Measurements from ENCODE around the gene ZC3H18. TPM values are rescaled to one million over a fixed set of nuclear protein-coding genes. Genes with fewer than 3 reads are reported as not detected.
A peak's percentile ranks its signal among the peaks of the same experiment; 100 is the strongest.

The ZC3H18 gene
- total RNA-seq, 1 donor from 2014 or later: 21.3 TPM

DNA sequence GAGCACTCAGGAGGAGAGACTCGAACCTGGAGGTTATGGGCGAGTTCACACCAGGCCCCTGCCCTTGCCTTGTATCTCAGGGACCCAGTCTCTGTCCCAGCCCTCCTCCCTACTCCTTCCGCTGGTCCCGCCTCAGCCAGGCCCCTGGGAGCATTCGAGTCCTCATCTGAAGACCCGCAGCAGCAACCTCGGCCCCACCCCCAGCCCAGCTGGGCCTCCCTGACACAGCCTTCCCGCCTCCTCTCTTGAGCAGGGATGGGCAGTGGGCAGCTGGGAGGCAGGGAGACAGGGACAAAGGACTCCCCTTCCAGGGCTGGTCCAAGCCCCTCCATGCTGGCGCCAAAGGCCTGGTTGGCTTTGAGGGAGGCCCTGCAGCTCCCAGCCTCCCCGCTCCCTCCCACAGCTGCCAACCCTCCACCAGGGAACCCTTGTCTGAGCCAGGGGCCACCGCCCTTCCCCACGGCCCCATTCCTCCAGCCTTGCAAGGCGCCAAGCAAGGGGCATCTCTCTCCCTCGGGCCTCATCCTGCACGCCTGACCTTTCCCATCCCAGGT lies 15.4 kb upstream of the ZC3H18 start:
- peaks cover 84% of the 10 kb centered on the region for H3K27me3 ChIP-seq (ENCODE audit: low read depth)
- no peak overlapping the region for H3K27ac ChIP-seq (replicated peaks)
- no peak for DNase-seq
- H3K4me1 ChIP-seq: peaks cover 20% of the 10 kb centered on the region
- H3K9me3 ChIP-seq (replicated peaks): no peaks in the 10 kb centered on the region
- H3K36me3 ChIP-seq: no peaks in the 10 kb centered on the region
- intact Hi-C loops (cut with micrococcal nuclease): no loop called here
- TF ChIP-seq, protein P1, sequence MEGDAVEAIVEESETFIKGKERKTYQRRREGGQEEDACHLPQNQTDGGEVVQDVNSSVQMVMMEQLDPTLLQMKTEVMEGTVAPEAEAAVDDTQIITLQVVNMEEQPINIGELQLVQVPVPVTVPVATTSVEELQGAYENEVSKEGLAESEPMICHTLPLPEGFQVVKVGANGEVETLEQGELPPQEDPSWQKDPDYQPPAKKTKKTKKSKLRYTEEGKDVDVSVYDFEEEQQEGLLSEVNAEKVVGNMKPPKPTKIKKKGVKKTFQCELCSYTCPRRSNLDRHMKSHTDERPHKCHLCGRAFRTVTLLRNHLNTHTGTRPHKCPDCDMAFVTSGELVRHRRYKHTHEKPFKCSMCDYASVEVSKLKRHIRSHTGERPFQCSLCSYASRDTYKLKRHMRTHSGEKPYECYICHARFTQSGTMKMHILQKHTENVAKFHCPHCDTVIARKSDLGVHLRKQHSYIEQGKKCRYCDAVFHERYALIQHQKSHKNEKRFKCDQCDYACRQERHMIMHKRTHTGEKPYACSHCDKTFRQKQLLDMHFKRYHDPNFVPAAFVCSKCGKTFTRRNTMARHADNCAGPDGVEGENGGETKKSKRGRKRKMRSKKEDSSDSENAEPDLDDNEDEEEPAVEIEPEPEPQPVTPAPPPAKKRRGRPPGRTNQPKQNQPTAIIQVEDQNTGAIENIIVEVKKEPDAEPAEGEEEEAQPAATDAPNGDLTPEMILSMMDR (IDR thresholded peaks at IDR 0.05; ENCODE audit: borderline replicate concordance): no peak
- no peak overlapping the region for H3K4me3 ChIP-seq

DNA sequence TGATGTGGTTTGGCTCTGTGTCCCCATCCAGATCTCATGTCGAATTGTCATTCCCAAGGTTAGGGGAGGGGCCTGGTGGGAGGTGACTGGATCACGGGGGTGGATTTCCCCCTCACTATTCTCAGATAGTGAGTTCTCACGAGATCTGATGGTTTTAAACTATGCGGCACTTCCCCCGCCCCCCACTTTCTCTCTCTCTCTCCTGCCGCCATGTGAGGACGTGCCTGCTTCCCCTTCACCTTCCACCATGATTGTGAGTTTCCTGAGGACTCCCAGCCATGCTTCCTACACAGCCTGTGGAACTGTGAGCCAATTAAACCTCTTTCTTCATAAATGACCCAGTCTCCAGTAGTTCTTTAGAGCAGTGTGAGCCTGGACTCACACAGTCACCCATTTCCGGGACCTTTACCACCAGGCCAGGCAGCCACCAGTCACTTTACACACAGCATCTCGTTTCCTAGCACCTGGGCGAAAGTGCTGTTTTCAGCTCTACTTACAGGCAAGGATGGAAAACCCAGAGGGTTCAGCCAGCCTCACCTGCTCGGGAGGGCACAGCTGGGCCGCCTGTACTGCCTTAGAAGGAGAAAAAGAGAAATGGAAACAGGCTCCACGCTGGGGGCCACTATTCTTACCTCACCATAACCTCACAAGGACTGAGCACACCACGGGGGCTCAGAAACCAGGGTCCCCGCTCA lies 13.8 kb upstream of the ZC3H18 start:
- H3K4me1 ChIP-seq: peaks cover 7% of the 10 kb centered on the region
- peaks cover 71% of the 10 kb centered on the region for H3K27me3 ChIP-seq (ENCODE audit: low read depth)
- no peak overlapping the region for H3K27ac ChIP-seq (replicated peaks)
- H3K9me3 ChIP-seq (replicated peaks): no peaks in the 10 kb centered on the region
- no peak overlapping the region for H3K4me3 ChIP-seq
- intact Hi-C loops (cut with micrococcal nuclease): no loop called here
- TF ChIP-seq, protein P1 (IDR thresholded peaks at IDR 0.05; ENCODE audit: borderline replicate concordance): no peak
- H3K36me3 ChIP-seq: no peaks in the 10 kb centered on the region
- DNase-seq: no peak

DNA sequence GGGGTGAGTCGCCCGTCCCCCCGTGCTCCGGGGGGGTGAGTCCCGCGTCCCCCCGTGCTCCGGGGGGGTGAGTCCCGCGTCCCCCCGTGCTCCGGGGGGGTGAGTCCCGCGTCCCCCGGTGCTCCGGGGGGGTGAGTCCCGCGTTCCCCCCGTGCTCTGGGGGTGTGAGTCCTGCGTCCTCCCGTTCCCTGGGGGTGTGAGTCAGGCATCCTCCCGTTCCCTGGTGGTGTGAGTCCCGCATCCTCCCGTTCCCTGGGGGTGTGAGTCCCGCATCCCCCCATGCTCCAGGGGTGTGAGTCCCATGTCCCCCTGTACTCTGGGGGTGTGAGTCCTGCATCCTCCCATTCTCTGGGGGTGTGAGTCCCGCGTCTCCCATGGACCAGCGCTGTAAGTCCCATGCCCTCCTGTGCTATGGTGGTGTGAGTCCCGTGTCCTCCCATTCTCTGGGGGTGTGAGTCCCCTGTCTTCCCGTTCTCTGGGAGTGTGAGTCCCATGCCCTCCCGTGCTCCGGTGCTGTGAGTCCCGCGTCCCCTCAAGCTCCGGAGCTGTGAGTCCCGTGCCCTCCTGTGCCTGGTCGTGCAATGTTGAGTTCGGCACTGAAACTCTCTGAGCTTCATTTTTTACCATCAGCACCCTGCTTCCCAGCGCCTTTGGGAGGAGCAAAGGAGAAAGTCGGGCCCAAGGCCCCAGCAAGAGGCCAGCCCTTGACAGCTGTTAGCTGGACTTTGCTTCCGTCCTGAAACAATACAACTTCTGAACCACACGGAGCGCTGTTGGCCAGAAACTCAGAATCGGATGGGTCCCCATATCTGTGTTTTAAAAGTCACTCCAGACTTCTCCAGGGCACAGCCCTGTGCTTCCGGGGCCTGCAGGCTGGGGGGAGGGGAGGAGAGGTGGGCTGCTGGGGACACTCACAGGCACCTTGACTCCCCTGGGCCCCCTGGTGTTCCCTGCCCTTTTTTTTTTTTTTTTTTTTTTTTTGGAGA lies 11.5 kb upstream of the ZC3H18 start:
- Histone ChIP-seq H3K27me3 (ENCODE audit: low read depth) (peaks cover 53% of the 10 kb centered on the region), H3K4me1 (peaks cover 12% of the 10 kb centered on the region), H3K4me3 (no peak overlapping the region), H3K36me3 (no peaks in the 10 kb centered on the region), H3K9me3 (replicated peaks) (no peaks in the 10 kb centered on the region), H3K27ac (replicated peaks) (no peak overlapping the region)
- DNase-seq: peak; percentile 83
- intact Hi-C loops (cut with micrococcal nuclease): no loop called here
- TF ChIP-seq, protein P1 (IDR thresholded peaks at IDR 0.05; ENCODE audit: borderline replicate concordance): peak; percentile 69

GRCh38 chr16:88560714-88561484 lies 9.3 kb upstream of the ZC3H18 start:
- no peak overlapping the region for H3K27ac ChIP-seq (replicated peaks)
- H3K9me3 ChIP-seq (replicated peaks): no peaks in the 10 kb centered on the region
- TF ChIP-seq, protein P1 (IDR thresholded peaks at IDR 0.05; ENCODE audit: borderline replicate concordance): no peak
- H3K4me3 ChIP-seq: no peak overlapping the region
- intact Hi-C loops (cut with micrococcal nuclease): loop anchor here (10.0 kb wide), 1 partner anchor 116 kb away; no protein-coding TSS in a partner anchor
- no peaks in the 10 kb centered on the region for H3K36me3 ChIP-seq
- no peak for DNase-seq
- peaks cover 31% of the 10 kb centered on the region for H3K27me3 ChIP-seq (ENCODE audit: low read depth)
- H3K4me1 ChIP-seq: peaks cover 12% of the 10 kb centered on the region

Measured in left ventricle myocardium inferior (tissue), 1 donor.